Measurements from ENCODE around the gene TMEM256. TPM values are rescaled to one million over a fixed set of nuclear protein-coding genes. Genes with fewer than 3 reads are reported as not detected.

TMEM256 gene
- total RNA-seq, 1 experiment from 2014 or later = 55.4 TPM

DNA sequence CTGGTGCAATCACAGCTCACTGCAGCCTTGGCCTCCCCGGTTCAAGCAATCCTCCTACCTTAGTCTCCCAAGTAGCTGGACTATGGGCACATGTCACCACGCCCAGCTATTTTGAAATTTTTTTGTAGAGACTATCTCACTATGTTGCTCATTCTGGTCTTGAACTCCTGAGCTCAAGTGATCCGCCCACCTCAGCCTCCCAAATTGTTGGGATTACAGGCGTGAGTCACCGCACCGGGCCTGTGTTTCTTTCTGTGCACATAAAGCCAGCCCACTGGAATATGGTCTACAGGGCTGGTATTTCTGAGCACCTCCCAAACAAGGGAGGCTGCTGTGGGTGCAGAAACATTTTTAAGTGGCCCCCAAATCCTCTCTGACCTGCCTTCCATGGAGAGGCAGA, 40.6 kb downstream of the TMEM256 start:
- H3K27me3 ChIP-seq (ENCODE audit: insufficient read depth, low read depth) = no peaks in the 10 kb centered on the region
- no peaks in the 10 kb centered on the region for H4K20me1 ChIP-seq (ENCODE audit: insufficient read depth)
- CTCF ChIA-PET = no interaction called here
- H3K36me3 ChIP-seq (ENCODE audit: low read depth) = no peaks in the 10 kb centered on the region
- H3K79me2 ChIP-seq (ENCODE audit: low read depth) = no peaks in the 10 kb centered on the region
- no peak for TF ChIP-seq CTCF (conservative IDR thresholded peaks at IDR 0.05)
- no peak for TF ChIP-seq EZH2 (IDR thresholded peaks at IDR 0.05; ENCODE audit: low read depth)
- BruUV-seq (replicated peaks) = no TSS peak
- H2AFZ ChIP-seq = no peak overlapping the region
- POLR2A ChIA-PET (ENCODE audit: unreplicated experiment) = interaction anchor here (0.6 to 0.7 kb wide), 2 partner anchors 172 to 252 kb away, joined by 3 to 6 read pairs; partner anchors contain the start of gene FXR2
- H3K4me2 ChIP-seq = no peak overlapping the region
- no peak for DNase-seq
- no peaks in the 10 kb centered on the region for H3F3A ChIP-seq (ENCODE audit: insufficient read depth, low read depth)
- H3K27ac ChIP-seq = no peak overlapping the region
- intact Hi-C loops (cut with micrococcal nuclease; ENCODE audit: unreplicated experiment) = no loop called here
- no peaks in the 10 kb centered on the region for H3K9me2 ChIP-seq (ENCODE audit: insufficient read depth)
- no peak overlapping the region for H3K4me3 ChIP-seq
- no peaks in the 10 kb centered on the region for H3K9me3 ChIP-seq (ENCODE audit: insufficient read depth, low read depth)
- no peaks in the 10 kb centered on the region for H3K4me1 ChIP-seq (replicated peaks; ENCODE audit: insufficient read depth)

DNA sequence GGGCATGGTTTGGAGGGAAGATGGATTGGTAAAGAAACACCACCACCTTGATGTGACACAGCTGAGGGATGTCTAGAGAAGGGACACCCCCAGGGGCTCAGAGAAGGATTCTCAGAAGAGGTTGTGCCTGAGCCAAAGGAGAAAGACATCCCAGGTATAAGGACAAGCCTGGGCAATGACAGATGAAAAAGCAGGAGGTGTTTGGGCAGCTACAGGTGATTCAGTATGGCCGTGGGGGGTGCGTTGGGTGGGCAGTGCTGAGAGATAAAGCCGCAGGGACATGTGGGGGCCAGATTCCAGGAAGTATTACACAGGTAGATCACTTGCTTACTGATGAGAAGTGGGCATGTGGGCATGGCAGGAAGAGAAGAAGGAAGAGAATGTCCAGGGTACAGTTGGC, 42.0 kb downstream of the TMEM256 start:
- no peaks in the 10 kb centered on the region for H3K27me3 ChIP-seq (ENCODE audit: insufficient read depth, low read depth)
- no peak for DNase-seq
- H3K27ac ChIP-seq = no peak overlapping the region
- no peaks in the 10 kb centered on the region for H3K79me2 ChIP-seq (ENCODE audit: low read depth)
- no peak overlapping the region for H2AFZ ChIP-seq
- no peaks in the 10 kb centered on the region for H3K36me3 ChIP-seq (ENCODE audit: low read depth)
- TF ChIP-seq CTCF (conservative IDR thresholded peaks at IDR 0.05) (no peak), EZH2 (IDR thresholded peaks at IDR 0.05; ENCODE audit: low read depth) (no peak)
- no peaks in the 10 kb centered on the region for H3K9me2 ChIP-seq (ENCODE audit: insufficient read depth)
- H4K20me1 ChIP-seq (ENCODE audit: insufficient read depth) = no peaks in the 10 kb centered on the region
- H3K4me2 ChIP-seq = no peak overlapping the region
- H3K4me3 ChIP-seq = no peak overlapping the region
- no peaks in the 10 kb centered on the region for H3K9me3 ChIP-seq (ENCODE audit: insufficient read depth, low read depth)
- ChIA-PET POLR2A (ENCODE audit: unreplicated experiment) (interaction anchor here (0.6 kb wide), 1 partner anchor 116 kb away, joined by 11 read pairs; no protein-coding TSS in a partner anchor), CTCF (interaction anchor here (0.6 kb wide), 1 partner anchor 80 kb away, joined by 3 read pairs; no protein-coding TSS in a partner anchor)
- no peaks in the 10 kb centered on the region for H3F3A ChIP-seq (ENCODE audit: insufficient read depth, low read depth)
- no peaks in the 10 kb centered on the region for H3K4me1 ChIP-seq (replicated peaks; ENCODE audit: insufficient read depth)
- intact Hi-C loops (cut with micrococcal nuclease; ENCODE audit: unreplicated experiment) = no loop called here
- no TSS peak for BruUV-seq (replicated peaks)

DNA sequence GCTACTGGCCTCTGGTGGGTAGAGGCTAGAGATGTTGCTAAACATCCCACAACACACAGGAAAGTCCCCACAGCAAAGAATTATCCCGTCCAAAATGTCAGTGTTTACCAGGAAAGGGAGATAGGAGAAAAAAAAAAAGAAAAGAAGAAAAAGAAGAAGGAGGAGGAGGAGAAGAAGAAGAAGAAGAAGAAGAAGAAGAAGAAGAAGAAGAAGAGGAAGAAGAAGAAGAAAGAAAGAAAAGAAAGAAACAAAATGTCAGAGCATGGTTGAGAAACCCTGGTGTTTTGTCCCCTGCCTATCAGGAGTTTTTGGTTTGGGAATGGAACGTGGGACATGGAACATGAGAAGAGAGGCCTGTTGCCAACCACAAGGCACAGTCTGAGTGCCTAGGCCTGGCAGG, 46.5 kb downstream of the TMEM256 start:
- Histone ChIP-seq H4K20me1 (ENCODE audit: insufficient read depth) (peaks cover 15% of the 10 kb centered on the region), H3K27me3 (ENCODE audit: insufficient read depth, low read depth) (no peaks in the 10 kb centered on the region), H2AFZ (no peak overlapping the region), H3K9me3 (ENCODE audit: insufficient read depth, low read depth) (no peaks in the 10 kb centered on the region), H3K9me2 (ENCODE audit: insufficient read depth) (no peaks in the 10 kb centered on the region), H3K79me2 (ENCODE audit: low read depth) (peaks cover 24% of the 10 kb centered on the region), H3K4me1 (replicated peaks; ENCODE audit: insufficient read depth) (peaks cover 21% of the 10 kb centered on the region; the same call in 1 of the 2 replicates), H3K27ac (no peak overlapping the region), H3K4me3 (no peak overlapping the region), H3K4me2 (no peak overlapping the region), H3F3A (ENCODE audit: insufficient read depth, low read depth) (peaks cover 12% of the 10 kb centered on the region; the same call in 1 of the 2 replicates), H3K36me3 (ENCODE audit: low read depth) (no peaks in the 10 kb centered on the region)
- intact Hi-C loops (cut with micrococcal nuclease; ENCODE audit: unreplicated experiment) = loop anchor here (2.0 to 5.0 kb wide), 3 partner anchors 23 to 331 kb away; partner anchors contain the start of genes TNK1 and WRAP53
- POLR2A ChIA-PET (ENCODE audit: unreplicated experiment) = interaction anchor here (0.6 kb wide), 1 partner anchor 35 kb away, joined by 3 read pairs; no protein-coding TSS in a partner anchor
- CTCF ChIA-PET = no interaction called here
- no TSS peak for BruUV-seq (replicated peaks)
- TF ChIP-seq EZH2 (IDR thresholded peaks at IDR 0.05; ENCODE audit: low read depth) (no peak), CTCF (conservative IDR thresholded peaks at IDR 0.05) (no peak)
- no peak for DNase-seq
